ENCODE data around the gene KRT75. TPM values are rescaled to one million over a fixed set of nuclear protein-coding genes. Genes with fewer than 3 reads are reported as not detected.
A peak's percentile ranks its signal among the peaks of the same experiment; 100 is the strongest.
"Not testable (repeated sequence)": the region's sequence is repeated elsewhere in the genome, so short reads cannot be mapped to it uniquely, and the experiment has no call there.

The KRT75 gene
- total and polyA plus RNA-seq, 12 donors = not detected

- H3K4me1 ChIP-seq = peaks cover 0 to 21% (median 9%) of the 10 kb centered on the region in 9 donors
- intact Hi-C loops (cut with DNase I) = no loop called here
- H3K36me3 ChIP-seq = no peaks in the 10 kb centered on the region
- 80 to 86% methylated on average over 5 of the region's 5 CpGs for WGBS, 2 donors
- DNase-seq = no peak
- no peaks in the 10 kb centered on the region for H3K9me3 ChIP-seq
- peaks cover 0 to 25% (median 0%) of the 10 kb centered on the region in 7 donors for H3K27me3 ChIP-seq
- peak overlapping the region in 2 of 10 donors; percentile 56 to 78 for H3K27ac ChIP-seq
- no peak overlapping the region for H3K4me3 ChIP-seq
- no peak for ATAC-seq
- TF ChIP-seq, protein P1, sequence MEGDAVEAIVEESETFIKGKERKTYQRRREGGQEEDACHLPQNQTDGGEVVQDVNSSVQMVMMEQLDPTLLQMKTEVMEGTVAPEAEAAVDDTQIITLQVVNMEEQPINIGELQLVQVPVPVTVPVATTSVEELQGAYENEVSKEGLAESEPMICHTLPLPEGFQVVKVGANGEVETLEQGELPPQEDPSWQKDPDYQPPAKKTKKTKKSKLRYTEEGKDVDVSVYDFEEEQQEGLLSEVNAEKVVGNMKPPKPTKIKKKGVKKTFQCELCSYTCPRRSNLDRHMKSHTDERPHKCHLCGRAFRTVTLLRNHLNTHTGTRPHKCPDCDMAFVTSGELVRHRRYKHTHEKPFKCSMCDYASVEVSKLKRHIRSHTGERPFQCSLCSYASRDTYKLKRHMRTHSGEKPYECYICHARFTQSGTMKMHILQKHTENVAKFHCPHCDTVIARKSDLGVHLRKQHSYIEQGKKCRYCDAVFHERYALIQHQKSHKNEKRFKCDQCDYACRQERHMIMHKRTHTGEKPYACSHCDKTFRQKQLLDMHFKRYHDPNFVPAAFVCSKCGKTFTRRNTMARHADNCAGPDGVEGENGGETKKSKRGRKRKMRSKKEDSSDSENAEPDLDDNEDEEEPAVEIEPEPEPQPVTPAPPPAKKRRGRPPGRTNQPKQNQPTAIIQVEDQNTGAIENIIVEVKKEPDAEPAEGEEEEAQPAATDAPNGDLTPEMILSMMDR (IDR thresholded peaks at IDR 0.05) = no peak
Measured at GRCh38 chr12:52414936-52415335, 19.2 kb downstream of the KRT75 start.

- TF ChIP-seq, protein P1 (IDR thresholded peaks at IDR 0.05) = no peak
- H3K4me3 ChIP-seq = no peak overlapping the region
- 64 to 65% methylated on average over 8 of the region's 8 CpGs for WGBS, 2 donors
- H3K4me1 ChIP-seq = peaks cover 0 to 21% (median 9%) of the 10 kb centered on the region in 9 donors
- H3K9me3 ChIP-seq = no peaks in the 10 kb centered on the region
- DNase-seq (no peak), ATAC-seq (no peak)
- H3K36me3 ChIP-seq = no peaks in the 10 kb centered on the region
- H3K27me3 ChIP-seq = peaks cover 0 to 25% (median 0%) of the 10 kb centered on the region in 7 donors
- intact Hi-C loops (cut with DNase I) = no loop called here
- no peak overlapping the region for H3K27ac ChIP-seq
Measured at GRCh38 chr12:52413782-52414345, 20.3 kb downstream of the KRT75 start.

GRCh38 chr12:52413202-52413601 is 21.0 kb downstream of the KRT75 start:
- peaks cover 0 to 21% (median 9%) of the 10 kb centered on the region in 9 donors for H3K4me1 ChIP-seq
- no peaks in the 10 kb centered on the region for H3K36me3 ChIP-seq
- H3K9me3 ChIP-seq = no peaks in the 10 kb centered on the region
- 54 to 63% methylated on average over 4 of the region's 4 CpGs for WGBS, 2 donors
- no peak overlapping the region for H3K27ac ChIP-seq
- no peak for DNase-seq
- H3K4me3 ChIP-seq = no peak overlapping the region
- ATAC-seq = no peak
- intact Hi-C loops (cut with DNase I) = no loop called here
- H3K27me3 ChIP-seq = peaks cover 0 to 25% (median 0%) of the 10 kb centered on the region in 7 donors
- TF ChIP-seq, protein P1 (IDR thresholded peaks at IDR 0.05) = no peak

DNA sequence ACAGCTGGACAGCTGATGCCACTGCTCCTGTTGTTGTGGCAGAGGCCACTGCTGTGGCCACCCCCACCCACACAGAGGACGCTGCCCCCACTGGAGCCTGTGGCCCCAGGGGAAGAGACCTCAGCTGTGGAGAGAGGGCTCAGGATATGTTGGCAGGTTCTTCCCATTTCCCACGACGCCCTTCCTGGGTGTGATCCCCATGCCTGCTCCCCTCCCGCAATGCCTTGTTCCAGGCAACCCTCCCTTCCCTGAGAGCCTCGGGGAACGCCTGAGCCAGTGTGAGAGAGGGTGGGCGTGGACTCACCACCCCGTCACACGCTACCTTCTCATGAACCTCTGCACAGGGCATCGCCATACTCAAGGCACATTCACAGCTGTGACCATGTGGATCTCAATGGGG is 22.4 kb downstream of the KRT75 start:
- Histone ChIP-seq H3K4me1 (peaks cover 0 to 14% (median 9%) of the 10 kb centered on the region in 9 donors), H3K4me3 (no peak overlapping the region), H3K27ac (no peak overlapping the region), H3K9me3 (no peaks in the 10 kb centered on the region), H3K27me3 (peaks cover 0 to 31% (median 0%) of the 10 kb centered on the region in 7 donors), H3K36me3 (no peaks in the 10 kb centered on the region)
- DNase-seq (no peak), ATAC-seq (no peak)
- intact Hi-C loops (cut with DNase I) = no loop called here
- WGBS, 2 donors = 79 to 83% methylated on average over 10 of the region's 10 CpGs
- TF ChIP-seq, protein P1 (IDR thresholded peaks at IDR 0.05) = no peak

- intact Hi-C loops (cut with DNase I); H3K9me3 ChIP-seq; ATAC-seq; DNase-seq; H3K4me3 ChIP-seq; H3K27ac ChIP-seq; H3K4me1 ChIP-seq; H3K36me3 ChIP-seq: not testable (repeated sequence)
- H3K27me3 ChIP-seq = peaks cover 0 to 33% (median 0%) of the 10 kb centered on the region in 7 donors
- no CpG with 5 or more reads among the region's 1 CpG for WGBS, 2 donors
Measured at GRCh38 chr12:52410589-52411248, 23.5 kb downstream of the KRT75 start.
